Motor neuron (in vitro differentiated cells): ENCODE results near the gene NRAP. TPM values are rescaled to one million over a fixed set of nuclear protein-coding genes. Genes with fewer than 3 reads are reported as not detected.

Source experiments
- ATAC-seq, 8 experiments: fragments of 200-7000 bp; cut with Tn5 transposase; replicated peaks in 6 of 8; 2 replicates each; pipeline ENCODE4 v1.8.0; 2021; ENCODE audit warnings: mild to moderate bottlenecking in 8 of 8, moderate library complexity in 8 of 8
- H3K27ac ChIP-seq, 2 donors: fragments of 250-450 bp; sonication (Bioruptor Pico); 2 replicates each; pipeline ENCODE4 v1.9.0; 2021; ENCODE audit warnings: antibody characterized with exemption in 2 of 2, mild to moderate bottlenecking in 2 of 2, moderate library complexity in 1 of 2
- H3K4me1 ChIP-seq, 2 donors: fragments of 250-450 bp; sonication (Bioruptor Pico); replicated peaks in 1 of 2; 2 replicates each; pipeline ENCODE4 v1.6.1; 2021; ENCODE audit warnings: antibody characterized with exemption in 2 of 2, mild to moderate bottlenecking in 2 of 2, moderate library complexity in 1 of 2
- H3K4me3 ChIP-seq, 5 donors: fragments of 250-450 bp; sonication (Bioruptor Pico); 2 replicates each; pipeline ENCODE4 v1.9.0; 2021; ENCODE audit warnings: antibody characterized with exemption in 5 of 5, mild to moderate bottlenecking in 5 of 5, moderate library complexity in 4 of 5
- WGBS, 10 experiments: fragments of 450-650 bp; shearing (Covaris generic); methylation state at CpG; one replicate each; pipeline ENCODE4 v1.0.0; 2022; 5-methylcytosine and 5-hydroxymethylcytosine counted together
- in situ Hi-C, 9 experiments: fragments of 400-800 bp; cut with MboI; loops; one replicate each; pipeline ENCODE4 v1.15.0; 2021; ENCODE audit warnings: low sequenced_read_pairs in 9 of 9, low pct_unique_long_range_greater_than_20kb in 2 of 9; ENCODE audit not compliant: unreplicated experiment in 9 of 9
- total RNA-seq, 8 experiments: library from RNA; unstranded; fragments of 300-600 nt; gene quantifications; 2 replicates each; pipeline versions ENCODE4 v1.2.3 to v1.2.4, GENCODE V29; 2022

Gene NRAP, protein sequence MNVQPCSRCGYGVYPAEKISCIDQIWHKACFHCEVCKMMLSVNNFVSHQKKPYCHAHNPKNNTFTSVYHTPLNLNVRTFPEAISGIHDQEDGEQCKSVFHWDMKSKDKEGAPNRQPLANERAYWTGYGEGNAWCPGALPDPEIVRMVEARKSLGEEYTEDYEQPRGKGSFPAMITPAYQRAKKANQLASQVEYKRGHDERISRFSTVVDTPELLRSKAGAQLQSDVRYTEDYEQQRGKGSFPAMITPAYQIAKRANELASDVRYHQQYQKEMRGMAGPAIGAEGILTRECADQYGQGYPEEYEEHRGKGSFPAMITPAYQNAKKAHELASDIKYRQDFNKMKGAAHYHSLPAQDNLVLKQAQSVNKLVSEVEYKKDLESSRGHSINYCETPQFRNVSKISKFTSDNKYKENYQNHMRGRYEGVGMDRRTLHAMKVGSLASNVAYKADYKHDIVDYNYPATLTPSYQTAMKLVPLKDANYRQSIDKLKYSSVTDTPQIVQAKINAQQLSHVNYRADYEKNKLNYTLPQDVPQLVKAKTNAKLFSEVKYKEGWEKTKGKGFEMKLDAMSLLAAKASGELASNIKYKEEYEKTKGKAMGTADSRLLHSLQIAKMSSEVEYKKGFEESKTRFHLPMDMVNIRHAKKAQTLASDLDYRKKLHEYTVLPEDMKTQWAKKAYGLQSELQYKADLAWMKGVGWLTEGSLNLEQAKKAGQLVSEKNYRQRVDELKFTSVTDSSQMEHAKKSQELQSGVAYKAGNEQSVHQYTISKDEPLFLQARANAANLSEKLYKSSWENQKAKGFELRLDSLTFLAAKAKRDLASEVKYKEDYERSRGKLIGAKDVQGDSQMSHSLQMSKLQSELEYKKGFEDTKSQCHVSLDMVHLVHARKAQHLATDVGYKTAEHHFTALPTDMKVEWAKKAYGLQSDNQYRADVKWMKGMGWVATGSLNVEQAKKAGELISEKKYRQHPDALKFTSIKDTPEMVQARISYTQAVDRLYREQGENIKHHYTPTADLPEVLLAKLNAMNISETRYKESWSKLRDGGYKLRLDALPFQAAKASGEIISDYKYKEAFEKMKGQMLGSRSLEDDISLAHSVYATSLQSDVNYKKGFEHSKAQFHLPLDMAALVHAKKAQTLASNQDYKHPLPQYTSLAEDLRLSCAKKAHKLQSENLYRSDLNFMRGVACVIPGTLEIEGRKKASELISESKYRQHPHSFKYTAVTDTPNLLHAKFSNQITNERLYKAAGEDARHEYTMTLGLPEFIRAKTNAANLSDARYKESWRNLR (N-terminal part only)
- total RNA-seq, result 1 to 10 TPM in 3 of 8 experiments, under 1 TPM in 3, not detected in 2; 0.15 to 5.3 (median 1.3) TPM

DNA sequence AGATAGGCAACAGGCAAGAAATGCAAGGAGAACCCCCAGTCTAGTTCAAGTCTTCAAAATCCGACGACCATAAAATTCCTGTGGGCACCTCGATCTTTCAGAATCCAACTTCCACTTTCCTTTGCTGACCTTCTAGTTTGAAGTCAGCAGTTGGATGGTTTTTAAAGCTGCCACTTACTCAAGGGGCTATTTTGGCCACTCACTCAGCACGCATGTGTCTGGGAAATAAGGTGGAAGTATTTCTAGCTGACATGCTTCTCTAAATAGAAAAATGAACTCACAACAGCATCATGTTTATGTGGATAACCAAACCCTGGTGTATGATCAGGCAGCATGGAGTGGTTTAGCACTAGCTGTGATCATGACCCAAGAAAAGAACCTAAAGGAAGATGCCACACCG is at the start of gene NRAP:
TSS of gene NRAP (minus strand) at position 134 of the 400 bp plus-strand sequence. CDS start 159 bp downstream, outside the sequence.
- no peak for ATAC-seq
- Histone ChIP-seq H3K4me1 (no peaks in the 10 kb centered on the region), H3K4me3 (no peak within 1 kb of the TSS), H3K27ac (no peak within 1 kb of the TSS)
- WGBS, 10 experiments, result 80 to 100% (median 94%) methylated on average over 1 to 5 of the region's 5 CpGs; no CpG with 5 or more reads in 1 of the 10 experiments
- in situ Hi-C loops, result no loop called here

DNA sequence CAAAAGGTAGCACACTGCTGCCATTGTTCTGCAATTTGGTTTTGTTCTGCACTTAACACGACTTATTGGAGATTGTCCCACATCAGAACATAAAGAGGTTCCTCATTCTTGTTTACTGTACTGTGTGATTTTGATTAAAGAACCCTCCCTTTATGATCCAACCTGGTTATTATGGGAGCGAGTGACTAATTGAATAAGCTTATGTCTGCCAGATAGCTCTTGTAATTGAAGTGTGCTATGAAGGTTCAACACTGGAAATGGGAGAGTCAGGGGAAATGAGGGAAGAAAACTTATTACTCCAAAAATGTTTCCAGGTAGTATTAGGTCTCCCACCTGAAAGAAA is 49.8 kb upstream of the NRAP start:
- 33 to 100% (median 86%) methylated on average over 1 to 2 of the region's 2 CpGs; no CpG with 5 or more reads in 3 of the 10 experiments for WGBS, 10 experiments
- no peak for ATAC-seq
- Histone ChIP-seq H3K27ac (no peak overlapping the region), H3K4me3 (no peak overlapping the region), H3K4me1 (peaks cover 27 to 36% of the 10 kb centered on the region in 2 donors)
- in situ Hi-C loops, result loop anchor here in 4 of 9 experiments (25.0 kb wide), 1 partner anchor 399 kb away; no protein-coding TSS in a partner anchor

DNA sequence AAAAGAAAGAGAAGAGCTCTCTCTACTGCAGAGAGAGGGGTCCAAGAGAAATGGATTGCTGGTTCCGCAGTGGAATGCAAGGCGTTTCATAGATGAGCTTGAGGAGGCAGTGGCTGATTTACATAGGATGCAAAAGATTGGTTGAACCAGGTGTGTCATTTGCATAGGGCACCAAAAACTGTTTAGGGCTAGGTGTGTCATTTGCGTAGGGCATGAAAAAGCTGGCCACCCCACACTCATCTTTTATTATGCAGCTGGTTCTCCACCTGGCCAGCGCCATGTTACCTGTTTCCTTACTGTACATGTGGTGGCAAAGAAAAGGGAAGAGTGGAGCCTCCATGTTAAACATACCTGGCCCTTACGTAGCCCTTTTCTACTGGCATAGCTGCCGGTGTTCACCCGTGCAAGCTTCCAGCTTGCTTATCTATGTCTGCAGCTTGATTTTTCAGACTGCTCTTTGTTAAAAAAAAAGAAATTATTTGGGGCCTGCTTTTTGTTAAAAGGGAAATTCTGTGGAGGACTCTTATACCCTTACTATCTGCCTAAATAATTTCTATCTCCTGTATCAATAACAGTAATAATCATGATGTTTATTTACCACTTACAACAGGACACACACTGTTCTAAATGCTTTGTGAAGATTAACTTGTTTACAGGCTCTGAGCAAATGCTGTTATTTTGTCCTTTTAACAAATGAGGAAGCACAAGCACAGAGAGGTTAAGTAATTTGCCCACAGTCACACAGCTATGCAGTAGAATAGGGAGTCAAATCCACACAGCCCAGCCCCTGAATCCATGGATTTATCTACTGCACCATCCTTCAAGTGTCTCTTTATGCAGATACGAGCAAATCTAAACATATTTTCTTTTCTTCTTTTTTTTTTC is 49.2 kb upstream of the NRAP start:
- Histone ChIP-seq H3K4me1 (peaks cover 27 to 38% of the 10 kb centered on the region in 2 donors), H3K27ac (no peak overlapping the region), H3K4me3 (no peak overlapping the region)
- WGBS, 10 experiments, result 74 to 100% (median 90%) methylated on average over 1 to 8 of the region's 8 CpGs
- in situ Hi-C loops, result loop anchor here in 4 of 9 experiments (25.0 kb wide), 1 partner anchor 399 kb away; no protein-coding TSS in a partner anchor
- ATAC-seq, result no peak

DNA sequence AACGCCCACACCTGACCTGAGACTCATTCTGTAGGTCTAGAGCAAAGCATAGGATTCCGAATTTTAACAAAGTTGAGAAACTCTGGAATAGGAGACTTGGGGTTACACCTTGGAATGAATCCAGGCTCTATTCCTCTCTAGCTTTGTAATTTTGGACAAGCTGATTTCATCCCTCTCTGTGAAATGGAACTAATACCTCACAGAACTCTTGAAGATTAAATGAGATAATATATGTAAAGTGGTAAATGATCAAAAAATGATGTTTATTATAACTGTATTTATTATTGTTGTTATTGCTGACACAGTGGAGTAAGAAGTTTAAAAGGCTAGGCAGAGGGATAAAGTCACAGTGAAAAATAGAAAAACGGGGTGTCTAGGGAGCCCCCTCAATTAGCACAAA is 48.2 kb upstream of the NRAP start:
- peaks cover 27 to 38% of the 10 kb centered on the region in 2 donors for H3K4me1 ChIP-seq
- WGBS, 10 experiments, result 90 to 100% (median 100%) methylated on average over 1 to 3 of the region's 3 CpGs; no CpG with 5 or more reads in 2 of the 10 experiments
- in situ Hi-C loops, result loop anchor here in 4 of 9 experiments (25.0 kb wide), 1 partner anchor 400 kb away; no protein-coding TSS in a partner anchor
- no peak for ATAC-seq
- H3K4me3 ChIP-seq, result no peak overlapping the region
- no peak overlapping the region for H3K27ac ChIP-seq

DNA sequence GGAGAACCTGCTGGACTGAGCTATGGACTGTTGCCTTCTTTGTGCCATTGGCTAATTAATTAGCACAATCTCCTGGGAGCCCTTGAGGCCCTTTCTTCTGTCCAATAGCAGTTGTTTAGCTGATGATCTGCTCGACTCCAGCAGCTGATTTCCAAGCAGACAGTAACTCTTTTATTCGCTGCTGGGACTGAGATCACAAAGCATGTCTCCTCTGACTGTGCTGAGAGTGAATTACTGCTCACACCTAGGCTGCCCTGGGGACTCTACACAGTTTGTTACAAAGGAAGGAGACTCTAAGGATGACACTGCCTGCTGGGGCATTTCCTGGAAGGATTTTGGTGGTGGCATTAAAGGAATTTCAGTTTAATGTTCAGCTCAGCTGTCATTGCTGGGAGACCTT is 47.3 kb upstream of the NRAP start:
- Histone ChIP-seq H3K27ac (peak overlapping the region in 1 of 2 donors; percentile 19), H3K4me1 (peaks cover 27 to 38% of the 10 kb centered on the region in 2 donors), H3K4me3 (no peak overlapping the region)
- WGBS, 10 experiments, result 0 to 60% (median 20%) methylated on average over 1 to 2 of the region's 2 CpGs; no CpG with 5 or more reads in 5 of the 10 experiments
- in situ Hi-C loops, result loop anchor here in 4 of 9 experiments (25.0 kb wide), 1 partner anchor 401 kb away; no protein-coding TSS in a partner anchor
- ATAC-seq, result peak in 6 of 8 experiments; percentile 24 to 88 (median 86)

DNA sequence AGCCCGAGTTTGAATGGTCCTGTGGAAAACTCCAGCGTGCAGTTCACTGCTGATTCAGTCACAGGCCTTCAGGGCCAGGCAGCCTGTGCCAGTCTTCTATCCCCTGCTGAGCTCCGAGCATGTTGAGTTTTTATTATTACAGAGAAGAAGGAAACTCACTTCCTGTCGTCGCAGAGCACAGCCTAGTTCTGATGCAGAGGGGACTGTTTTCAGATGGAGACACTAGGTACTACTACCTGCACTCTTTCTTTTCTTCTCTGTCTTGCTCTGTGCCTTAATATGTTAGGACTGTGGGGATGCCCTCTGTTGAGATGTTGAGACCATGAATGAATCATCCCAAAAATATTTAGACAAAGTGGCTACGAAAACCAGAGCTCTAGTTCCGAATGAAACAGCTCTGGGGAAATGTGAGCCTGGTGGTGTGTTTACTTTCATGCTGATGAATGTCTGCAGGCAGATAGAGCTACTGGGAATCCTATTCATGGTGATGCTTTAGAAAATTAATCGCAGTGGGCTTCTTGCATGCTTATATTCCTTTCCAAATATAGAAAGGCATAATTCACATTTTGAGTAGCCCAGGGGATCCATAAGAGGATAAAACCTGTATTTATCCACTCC is 45.5 kb upstream of the NRAP start:
- peak in 7 of 8 experiments; percentile 31 to 89 (median 54) for ATAC-seq
- in situ Hi-C loops, result loop anchor here in 6 of 9 experiments (10.0 to 25.0 kb wide), 2 partner anchors 395 to 403 kb away; no protein-coding TSS in a partner anchor
- Histone ChIP-seq H3K4me1 (peaks cover 27 to 38% of the 10 kb centered on the region in 2 donors), H3K27ac (peak overlapping the region in 1 of 2 donors; percentile 6), H3K4me3 (no peak overlapping the region)
- 8 to 55% (median 34%) methylated on average over 1 to 8 of the region's 8 CpGs; no CpG with 5 or more reads in 2 of the 10 experiments for WGBS, 10 experiments

DNA sequence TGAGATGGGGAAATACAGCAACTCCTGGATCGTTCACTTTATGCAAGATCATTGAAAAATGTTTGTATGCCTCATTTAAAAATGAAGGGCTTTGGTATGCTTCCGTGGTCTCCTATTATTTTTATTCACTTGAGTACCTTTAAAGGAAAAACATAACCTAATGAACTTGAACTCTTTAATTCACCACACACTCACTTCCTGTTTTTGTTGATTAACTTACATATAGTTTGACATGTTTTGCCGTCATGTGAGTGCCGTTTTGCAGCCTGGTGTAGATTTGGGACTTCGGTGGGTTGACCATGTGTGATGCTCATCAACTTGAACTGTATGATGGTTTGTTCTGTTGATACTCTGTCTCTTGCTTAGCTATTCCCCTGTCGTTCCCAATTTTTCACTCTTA is 44.8 kb upstream of the NRAP start:
- H3K4me3 ChIP-seq, result no peak overlapping the region
- peaks cover 27 to 38% of the 10 kb centered on the region in 2 donors for H3K4me1 ChIP-seq
- WGBS, 10 experiments, result 76 to 100% (median 86%) methylated on average over 2 to 6 of the region's 6 CpGs; no CpG with 5 or more reads in 1 of the 10 experiments
- no peak overlapping the region for H3K27ac ChIP-seq
- ATAC-seq, result no peak
- in situ Hi-C loops, result loop anchor here in 6 of 9 experiments (10.0 to 25.0 kb wide), 2 partner anchors 396 to 404 kb away; no protein-coding TSS in a partner anchor

DNA sequence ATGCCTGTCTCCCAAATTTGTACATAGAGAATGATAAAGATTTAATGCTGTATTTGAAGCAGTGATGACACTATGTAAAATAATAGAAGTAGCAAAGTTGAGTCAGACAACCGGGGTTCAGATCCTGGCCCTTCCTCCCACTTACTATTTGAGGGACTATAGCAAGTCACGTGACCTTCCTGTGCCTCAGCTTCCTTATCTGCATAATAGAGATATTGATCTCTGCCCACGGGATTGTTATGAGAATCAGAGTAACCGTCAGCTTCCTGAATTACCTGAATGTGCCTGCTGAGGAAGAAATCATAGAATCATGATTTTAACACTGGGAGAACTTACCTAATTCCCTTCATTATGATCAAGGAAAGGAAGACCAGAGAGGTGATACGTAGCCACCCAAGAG is 42.8 kb upstream of the NRAP start:
- Histone ChIP-seq H3K4me3 (no peak overlapping the region), H3K4me1 (peaks cover 24 to 32% of the 10 kb centered on the region in 2 donors), H3K27ac (no peak overlapping the region)
- in situ Hi-C loops, result loop anchor here in 6 of 9 experiments (10.0 to 25.0 kb wide), 2 partner anchors 398 to 406 kb away; no protein-coding TSS in a partner anchor
- ATAC-seq, result no peak
- WGBS, 10 experiments, result 29 to 100% (median 90%) methylated on average over 1 to 4 of the region's 5 CpGs; no CpG with 5 or more reads in 1 of the 10 experiments

DNA sequence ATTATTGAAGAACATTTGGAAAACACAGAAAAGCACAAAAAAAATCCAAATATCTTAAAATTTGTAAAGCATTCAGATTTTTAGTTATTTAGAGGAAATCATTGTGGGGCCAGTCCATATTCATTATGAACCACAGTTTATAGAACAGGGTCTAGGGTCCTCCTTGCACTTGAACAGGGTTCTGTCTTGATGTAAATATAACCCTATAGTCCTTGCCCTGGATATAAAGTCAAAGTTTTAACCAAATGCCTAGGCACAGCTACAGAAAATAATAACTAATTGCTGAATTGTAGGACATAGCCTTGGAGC is 41.5 kb upstream of the NRAP start:
- peak in 3 of 8 experiments; percentile 5 to 22 (median 21) for ATAC-seq
- in situ Hi-C loops, result loop anchor here in 6 of 9 experiments (10.0 to 25.0 kb wide), 2 partner anchors 400 to 407 kb away; no protein-coding TSS in a partner anchor
- no peak overlapping the region for H3K27ac ChIP-seq

DNA sequence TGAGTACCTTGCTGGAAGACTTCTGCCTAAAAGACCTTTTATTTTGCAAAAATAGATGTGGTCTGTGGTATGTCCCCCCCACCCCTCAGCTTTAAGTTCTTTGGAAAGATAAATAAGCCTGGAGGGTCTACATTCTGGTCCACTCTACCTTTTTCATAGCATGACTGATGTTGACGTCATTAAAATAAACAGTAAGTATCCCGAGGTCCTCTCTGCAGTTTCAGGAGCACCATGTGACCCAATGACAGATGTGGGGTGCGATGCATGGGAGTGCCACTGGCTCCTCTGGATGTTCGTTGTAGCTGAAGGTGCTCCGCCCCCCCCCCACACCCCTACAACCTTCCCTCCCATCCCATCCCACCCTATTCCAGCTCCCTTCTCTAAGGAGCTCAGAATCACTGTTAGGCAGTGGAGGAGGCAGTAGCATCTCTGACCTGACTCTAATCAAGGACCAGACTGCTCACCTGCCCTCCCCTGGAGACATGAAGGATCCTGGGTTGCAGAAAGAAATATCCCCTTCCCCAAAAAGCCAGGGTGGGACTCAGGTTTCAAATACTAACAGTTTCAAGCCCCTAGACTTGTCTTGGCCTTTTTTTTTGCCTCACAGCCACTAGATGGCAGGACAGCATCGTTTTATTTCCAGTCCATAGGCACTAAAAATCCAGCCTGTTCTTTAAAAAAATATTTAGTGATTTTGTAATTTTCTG is 40.9 kb upstream of the NRAP start:
- Histone ChIP-seq H3K4me3 (no peak overlapping the region), H3K4me1 (peaks cover 9 to 14% of the 10 kb centered on the region in 2 donors), H3K27ac (no peak overlapping the region)
- WGBS, 10 experiments, result 0 to 57% (median 0%) methylated on average over 1 to 3 of the region's 6 CpGs; no CpG with 5 or more reads in 3 of the 10 experiments
- in situ Hi-C loops, result loop anchor here in 6 of 9 experiments (10.0 to 25.0 kb wide), 2 partner anchors 400 to 408 kb away; no protein-coding TSS in a partner anchor
- ATAC-seq, result peak; percentile 52 to 63 (median 56)

More for the DNA sequence above, 41.5 kb upstream of the NRAP start:
- Histone ChIP-seq H3K4me3 (no peak overlapping the region), H3K4me1 (peaks cover 14 to 19% of the 10 kb centered on the region in 2 donors)
